Astrocyte (in vitro differentiated cells and primary cell): ENCODE data around the gene ADAMTS13. TPM values are rescaled to one million over a fixed set of nuclear protein-coding genes. Genes with fewer than 3 reads are reported as not detected.

ENCODE experiments used
- DNase-seq: peaks from one replicate; pipeline ENCODE4 v3.0.0-alpha.2; 2010; ENCODE audit warnings: low read depth
- FAIRE-seq: peaks from 2 replicates; lab custom pipeline; 2011; peaks lifted over from hg19 to GRCh38; lab: Jason Lieb, UNC
- H2AFZ ChIP-seq: 2 replicates; pipeline ENCODE4 v1.6.0; 2012; ENCODE audit warnings: low read depth, low read length, inconsistent platforms
- H3K27ac ChIP-seq: 2 replicates; pipeline ENCODE4 v1.5.1; 2011; ENCODE audit warnings: low read depth, low read length, inconsistent platforms
- H3K27me3 ChIP-seq: 2 replicates; pipeline ENCODE4 v1.6.0; 2011; ENCODE audit warnings: low read length, inconsistent platforms; ENCODE audit not compliant: insufficient read depth
- H3K36me3 ChIP-seq: 2 replicates; pipeline ENCODE4 v1.5.1; 2011; ENCODE audit warnings: low read length, inconsistent platforms; ENCODE audit not compliant: insufficient read depth
- H3K4me1 ChIP-seq: 2 replicates; pipeline ENCODE4 v1.5.1; 2011; ENCODE audit warnings: low read length, inconsistent platforms; ENCODE audit not compliant: insufficient read depth
- H3K4me2 ChIP-seq: 2 replicates; pipeline ENCODE4 v1.6.0; 2012; ENCODE audit warnings: low read length, inconsistent platforms
- H3K4me3 ChIP-seq: 2 replicates; pipeline ENCODE4 v1.5.1; 2011; ENCODE audit warnings: low read depth, mild to moderate bottlenecking, low read length, inconsistent platforms; ENCODE audit not compliant: insufficient read depth
- H3K79me2 ChIP-seq: 2 replicates; pipeline ENCODE4 v1.6.0; 2012; ENCODE audit warnings: mild to moderate bottlenecking, low read length, inconsistent platforms; ENCODE audit not compliant: insufficient read depth
- H3K9ac ChIP-seq: 2 replicates; pipeline ENCODE4 v1.6.0; 2012; ENCODE audit warnings: mild to moderate bottlenecking, low read length, inconsistent platforms
- H3K9me3 ChIP-seq: 2 replicates; pipeline ENCODE4 v1.5.1; 2012; ENCODE audit warnings: low read depth, mild to moderate bottlenecking, low read length, inconsistent platforms; ENCODE audit not compliant: insufficient read depth
- H4K20me1 ChIP-seq: 2 replicates; pipeline ENCODE4 v1.6.0; 2012; ENCODE audit warnings: low read length, inconsistent platforms; ENCODE audit not compliant: insufficient read depth
- H3K27ac Mint-ChIP-seq: one replicate; pipeline ENCODE4 v1.8.0; 2021; ENCODE audit warnings: mild to moderate bottlenecking, mixed read lengths; ENCODE audit not compliant: unreplicated experiment
- H3K27me3 Mint-ChIP-seq: one replicate; pipeline ENCODE4 v1.8.0; 2021; ENCODE audit warnings: low read depth, mixed read lengths; ENCODE audit not compliant: unreplicated experiment
- H3K36me3 Mint-ChIP-seq: one replicate; pipeline ENCODE4 v1.8.0; 2021; ENCODE audit warnings: low read depth, mixed read lengths; ENCODE audit not compliant: unreplicated experiment
- H3K4me1 Mint-ChIP-seq: one replicate; pipeline ENCODE4 v1.8.0; 2021; ENCODE audit warnings: low read depth, mixed read lengths; ENCODE audit not compliant: unreplicated experiment
- H3K4me3 Mint-ChIP-seq: one replicate; pipeline ENCODE4 v1.8.0; 2021; ENCODE audit warnings: mild to moderate bottlenecking, moderate library complexity, mixed read lengths; ENCODE audit not compliant: unreplicated experiment
- H3K9me3 Mint-ChIP-seq: one replicate; pipeline ENCODE4 v1.8.0; 2021; ENCODE audit warnings: mild to moderate bottlenecking, mixed read lengths; ENCODE audit not compliant: unreplicated experiment
- CTCF ChIP-seq: IDR thresholded peaks from 2 replicates; pipeline ENCODE4 v1.5.1; 2011; ENCODE audit warnings: low read depth, mild to moderate bottlenecking, inconsistent platforms, low read length, moderate library complexity; ENCODE audit not compliant: insufficient read depth
- EZH2 ChIP-seq: IDR thresholded peaks from 2 replicates; pipeline ENCODE4 v1.6.1; 2012; ENCODE audit warnings: mild to moderate bottlenecking, low read length, inconsistent platforms; ENCODE audit not compliant: insufficient read depth
- total RNA-seq: library from RNA; stranded (reverse); gene quantifications from 2 replicates; pipeline ENCODE4 v1.2.1, GENCODE V29; 2021

Gene ADAMTS13
- total RNA-seq, 1 donor from 2014 or later = 5.6 TPM

- H3K4me1 Mint-ChIP-seq = peaks cover 14% of the 10 kb centered on the region
- peaks cover 22% of the 10 kb centered on the region for H3K27me3 Mint-ChIP-seq
- Histone ChIP-seq H4K20me1 (no peaks in the 10 kb centered on the region), H3K27ac (no peak overlapping the region), H3K36me3 (no peaks in the 10 kb centered on the region), H3K9ac (no peak overlapping the region), H3K9me3 (peaks cover 9% of the 10 kb centered on the region), H3K4me1 (peaks cover 25% of the 10 kb centered on the region), H3K4me3 (no peak overlapping the region), H3K79me2 (no peaks in the 10 kb centered on the region), H3K4me2 (no peak overlapping the region), H3K27me3 (peaks cover 4% of the 10 kb centered on the region), H2AFZ (no peak overlapping the region)
- peaks cover 20% of the 10 kb centered on the region for H3K9me3 Mint-ChIP-seq
- peaks cover 2% of the 10 kb centered on the region for H3K36me3 Mint-ChIP-seq
- TF ChIP-seq CTCF (no peak), EZH2 (no peak)
- FAIRE-seq (no peak), DNase-seq (peak; percentile 25)
- peak overlapping the region; percentile 78 for H3K27ac Mint-ChIP-seq
- no peak overlapping the region for H3K4me3 Mint-ChIP-seq
Observed at GRCh38 chr9:133505186-133505830, 83.1 kb downstream of the ADAMTS13 start.

GRCh38 chr9:133505901-133506652 is 83.9 kb downstream of the ADAMTS13 start:
- Histone ChIP-seq H3K4me3 (no peak overlapping the region), H3K36me3 (no peaks in the 10 kb centered on the region), H3K4me1 (peaks cover 25% of the 10 kb centered on the region), H3K9me3 (peaks cover 7% of the 10 kb centered on the region), H3K27me3 (peaks cover 4% of the 10 kb centered on the region), H2AFZ (no peak overlapping the region), H3K9ac (no peak overlapping the region), H3K27ac (no peak overlapping the region), H3K4me2 (no peak overlapping the region), H3K79me2 (no peaks in the 10 kb centered on the region), H4K20me1 (no peaks in the 10 kb centered on the region)
- H3K9me3 Mint-ChIP-seq = peaks cover 19% of the 10 kb centered on the region
- peaks cover under 1% of the 10 kb centered on the region for H3K36me3 Mint-ChIP-seq
- TF ChIP-seq EZH2 (no peak), CTCF (no peak)
- no peak for FAIRE-seq
- no peak for DNase-seq
- no peak overlapping the region for H3K4me3 Mint-ChIP-seq
- no peak overlapping the region for H3K27ac Mint-ChIP-seq
- H3K27me3 Mint-ChIP-seq = peaks cover 18% of the 10 kb centered on the region
- peaks cover 14% of the 10 kb centered on the region for H3K4me1 Mint-ChIP-seq
